NCI-H146 (cell line): ENCODE results near the gene FARP1.
"Not testable (repeated sequence)": the region's sequence is repeated elsewhere in the genome, so short reads cannot be mapped to it uniquely, and the experiment has no call there.

Experiments used
- DNase-seq: peaks from one replicate; lab custom pipeline; 2025; lab: John Stamatoyannopoulos, UW

FARP1 gene

GRCh38 chr13:98397861-98398260, 255.0 kb downstream of the FARP1 start:
- no peak for DNase-seq

- no peak for DNase-seq
Measured at GRCh38 chr13:98398581-98398980, 255.7 kb downstream of the FARP1 start.

GRCh38 chr13:98399756-98400155, 256.9 kb downstream of the FARP1 start:
- no peak for DNase-seq

- no peak for DNase-seq
Measured at GRCh38 chr13:98401934-98402333, 259.0 kb downstream of the FARP1 start.

- DNase-seq: no peak
Measured at GRCh38 chr13:98403076-98403475, 260.2 kb downstream of the FARP1 start.

GRCh38 chr13:98405107-98405571, 262.2 kb downstream of the FARP1 start:
- DNase-seq: peak; percentile 48

- DNase-seq: peak; percentile 96
Measured at GRCh38 chr13:98405690-98406344, 262.9 kb downstream of the FARP1 start.

- peak; percentile 50 for DNase-seq
Measured at GRCh38 chr13:98406427-98406826, 263.5 kb downstream of the FARP1 start.

GRCh38 chr13:98406971-98407370, 264.1 kb downstream of the FARP1 start:
- no peak for DNase-seq

- no peak for DNase-seq
Measured at GRCh38 chr13:98407575-98407974, 264.7 kb downstream of the FARP1 start.

GRCh38 chr13:98409281-98409680, 266.4 kb downstream of the FARP1 start:
- DNase-seq: no peak

- no peak for DNase-seq
Measured at GRCh38 chr13:98410612-98411011, 267.7 kb downstream of the FARP1 start.

- no peak for DNase-seq
Measured at GRCh38 chr13:98411013-98411412, 268.1 kb downstream of the FARP1 start.

- DNase-seq: no peak
Measured at GRCh38 chr13:98411617-98412265, 268.8 kb downstream of the FARP1 start.

- DNase-seq: not testable (repeated sequence)
Measured at GRCh38 chr13:98413278-98413677, 270.4 kb downstream of the FARP1 start.

GRCh38 chr13:98413796-98414195, 270.9 kb downstream of the FARP1 start:
- DNase-seq: no peak

GRCh38 chr13:98415326-98416070, 272.6 kb downstream of the FARP1 start:
- no peak for DNase-seq

- DNase-seq: peak; percentile 92
Measured at GRCh38 chr13:98416408-98416807, 273.5 kb downstream of the FARP1 start.

GRCh38 chr13:98419786-98420553, 277.1 kb downstream of the FARP1 start:
- DNase-seq: peak; percentile 42

- no peak for DNase-seq
Measured at GRCh38 chr13:98420554-98421175, 277.8 kb downstream of the FARP1 start.

- no peak for DNase-seq
Measured at GRCh38 chr13:98422046-98422445, 279.2 kb downstream of the FARP1 start.

GRCh38 chr13:98423417-98423816, 280.5 kb downstream of the FARP1 start:
- no peak for DNase-seq
